Measurements from ENCODE around the gene CCDC154. TPM values are rescaled to one million over a fixed set of nuclear protein-coding genes. Genes with fewer than 3 reads are reported as not detected.

Gene CCDC154
- total and polyA plus RNA-seq, 9 of the 15 experiments (the other 6 are each of a cell fraction or from before 2014, with no cell fraction given) = 0.15 to 1.4 (median 0.20) TPM; not detected in 5

DNA sequence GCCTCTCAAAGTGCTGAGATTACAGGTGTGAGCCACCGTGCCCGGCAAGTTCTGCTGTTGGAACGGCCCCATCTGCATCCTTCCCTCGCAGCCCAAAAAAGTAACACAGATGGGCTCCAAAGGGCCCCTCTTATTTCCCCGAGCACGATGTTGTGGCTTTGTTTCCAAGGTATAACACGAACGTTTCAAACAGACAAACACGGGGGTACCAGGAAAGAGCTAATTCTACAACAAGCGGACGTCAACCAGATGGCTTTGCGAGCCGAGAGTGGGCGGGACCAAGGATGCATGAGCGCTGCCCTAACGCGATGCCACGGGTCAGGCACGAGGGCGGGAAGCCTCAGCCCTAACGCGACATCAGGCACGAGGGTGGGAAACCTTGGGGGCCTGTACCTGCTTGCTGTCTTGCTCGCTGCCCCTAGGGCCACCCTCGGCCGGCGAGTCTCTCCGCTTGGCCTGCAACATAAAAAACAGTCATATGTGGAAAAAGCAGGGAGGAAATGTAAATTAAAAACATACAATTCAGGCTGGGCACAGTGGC, 54.0 kb downstream of the CCDC154 start:
- no peak for ATAC-seq
- TF ChIP-seq ATF7 (IDR thresholded peaks at IDR 0.05) (no peak), MEF2D (tag; conservative IDR thresholded peaks at IDR 0.05; ENCODE audit: low read depth) (no peak), POLR3G (IDR thresholded peaks at IDR 0.05; ENCODE audit: extremely low read depth, insufficient read length, insufficient replicate concordance) (no peak), ZNF551 (CRISPR knock-in tag; IDR thresholded peaks at IDR 0.05) (no peak)
- TF ChIP-seq, protein P1, sequence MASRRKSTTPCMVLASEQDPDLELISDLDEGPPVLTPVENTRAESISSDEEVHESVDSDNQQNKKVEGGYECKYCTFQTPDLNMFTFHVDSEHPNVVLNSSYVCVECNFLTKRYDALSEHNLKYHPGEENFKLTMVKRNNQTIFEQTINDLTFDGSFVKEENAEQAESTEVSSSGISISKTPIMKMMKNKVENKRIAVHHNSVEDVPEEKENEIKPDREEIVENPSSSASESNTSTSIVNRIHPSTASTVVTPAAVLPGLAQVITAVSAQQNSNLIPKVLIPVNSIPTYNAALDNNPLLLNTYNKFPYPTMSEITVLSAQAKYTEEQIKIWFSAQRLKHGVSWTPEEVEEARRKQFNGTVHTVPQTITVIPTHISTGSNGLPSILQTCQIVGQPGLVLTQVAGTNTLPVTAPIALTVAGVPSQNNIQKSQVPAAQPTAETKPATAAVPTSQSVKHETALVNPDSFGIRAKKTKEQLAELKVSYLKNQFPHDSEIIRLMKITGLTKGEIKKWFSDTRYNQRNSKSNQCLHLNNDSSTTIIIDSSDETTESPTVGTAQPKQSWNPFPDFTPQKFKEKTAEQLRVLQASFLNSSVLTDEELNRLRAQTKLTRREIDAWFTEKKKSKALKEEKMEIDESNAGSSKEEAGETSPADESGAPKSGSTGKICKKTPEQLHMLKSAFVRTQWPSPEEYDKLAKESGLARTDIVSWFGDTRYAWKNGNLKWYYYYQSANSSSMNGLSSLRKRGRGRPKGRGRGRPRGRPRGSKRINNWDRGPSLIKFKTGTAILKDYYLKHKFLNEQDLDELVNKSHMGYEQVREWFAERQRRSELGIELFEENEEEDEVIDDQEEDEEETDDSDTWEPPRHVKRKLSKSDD (conservative IDR thresholded peaks at IDR 0.05; ENCODE audit: low read length) = no peak
- H3K4me2 ChIP-seq (ENCODE audit: insufficient read depth, low read length) = no peak overlapping the region
- no peaks in the 10 kb centered on the region for H3K36me3 ChIP-seq (ENCODE audit: control insufficient read depth, insufficient read depth, low read length)
- in situ Hi-C loops (cut with MboI) (no loop called here), intact Hi-C loops (cut with micrococcal nuclease) (no loop called here)
- no peaks in the 10 kb centered on the region for H3K9me1 ChIP-seq (ENCODE audit: control insufficient read depth, insufficient read depth, low read length)
- H3K4me3 ChIP-seq = no peak overlapping the region
- no peaks in the 10 kb centered on the region for H4K20me1 ChIP-seq (replicated peaks; ENCODE audit: control insufficient read depth, insufficient read depth, low read length)
- no peak for FAIRE-seq
- no peaks in the 10 kb centered on the region for H3K79me2 ChIP-seq (ENCODE audit: control insufficient read depth, insufficient read depth, low read length)
- BruUV-seq (replicated peaks) = no TSS peak
- 70% methylated on average over 26 of the region's 28 CpGs for WGBS (ENCODE audit: insufficient coverage, low coverage, missing lambda C conversion rate)
- POLR2A ChIA-PET = interaction anchor here (0.6 to 5.9 kb wide), 4 partner anchors 11 to 184 kb away, joined by 3 to 48 read pairs (median 4); no protein-coding TSS in a partner anchor
- no peaks in the 10 kb centered on the region for H3K9me3 ChIP-seq (replicated peaks; ENCODE audit: control insufficient read depth, insufficient read depth, low read depth, low read length)
- H2AFZ ChIP-seq (ENCODE audit: low read depth, low read length) = no peak overlapping the region
- no peak overlapping the region for H3K27ac ChIP-seq (ENCODE audit: extremely low read depth, low read depth, low read length)
- H3K27me3 ChIP-seq (ENCODE audit: control insufficient read depth in 2 of 2, insufficient read depth in 2 of 2, low read length in 2 of 2) = no peaks in the 10 kb centered on the region
- peaks cover 0 to 36% of the 10 kb centered on the region in 2 experiments; a peak in 2 of 5 replicates for H3K4me1 ChIP-seq (replicated peaks in 1 of 2; ENCODE audit: control insufficient read depth in 2 of 2, insufficient read depth in 2 of 2, low read length in 2 of 2)
- peak overlapping the region in 1 of 2 experiments; percentile 43; a peak in 2 of 4 replicates for H3K9ac ChIP-seq (ENCODE audit: insufficient read depth in 1 of 2, low read depth in 2 of 2, low read length in 2 of 2)
- no peak for DNase-seq (ENCODE audit: extremely low read depth in 1 of 4, low spot score in 3 of 4)
- CTCF ChIA-PET (ENCODE audit: low intra/inter-chr PET ratio) = no interaction called here
